ENCODE results near the gene SERPINB3. TPM values are rescaled to one million over a fixed set of nuclear protein-coding genes. Genes with fewer than 3 reads are reported as not detected.
"Not testable (repeated sequence)": the region's sequence is repeated elsewhere in the genome, so short reads cannot be mapped to it uniquely, and the experiment has no call there.

SERPINB3 gene
- total RNA-seq: not detected in 3 replicates
- long read RNA-seq: 0 reads

- not testable (repeated sequence) for H3K27ac Mint-ChIP-seq (ENCODE audit: unreplicated experiment); H3K36me3 Mint-ChIP-seq (ENCODE audit: low read depth); H3K9me3 Mint-ChIP-seq (ENCODE audit: low read depth); H3K4me3 Mint-ChIP-seq (ENCODE audit: unreplicated experiment); H3K4me1 Mint-ChIP-seq (ENCODE audit: low read depth); DNase-seq (ENCODE audit: low spot score)
- peaks cover 11% of the 10 kb centered on the region for H3K27me3 Mint-ChIP-seq (ENCODE audit: low read depth)
Measured at GRCh38 chr18:63661750-63662149, at the start of gene SERPINB3. TSS of gene SERPINB3 (minus strand) at chr18:63661893. CDS start at chr18:63661216, 677 bp downstream.

- H3K4me1 Mint-ChIP-seq (ENCODE audit: low read depth): no peaks in the 10 kb centered on the region
- H3K9me3 Mint-ChIP-seq (ENCODE audit: low read depth): peaks cover 7% of the 10 kb centered on the region
- no peak for TF ChIP-seq CTCF (IDR thresholded peaks at IDR 0.05)
- no peak for DNase-seq (ENCODE audit: low spot score)
- H3K4me3 Mint-ChIP-seq (ENCODE audit: unreplicated experiment): no peak overlapping the region
- H3K36me3 Mint-ChIP-seq (ENCODE audit: low read depth): no peaks in the 10 kb centered on the region
- no peak overlapping the region for H3K27ac Mint-ChIP-seq (ENCODE audit: unreplicated experiment)
- no peaks in the 10 kb centered on the region for H3K27me3 Mint-ChIP-seq (ENCODE audit: low read depth)
Measured at GRCh38 chr18:63708650-63709049, 47.0 kb upstream of the SERPINB3 start.

GRCh38 chr18:63707816-63708215 lies 46.1 kb upstream of the SERPINB3 start:
- no peak for DNase-seq (ENCODE audit: low spot score)
- Mint-ChIP-seq H3K4me1 (ENCODE audit: low read depth) (no peaks in the 10 kb centered on the region), H3K4me3 (ENCODE audit: unreplicated experiment) (no peak overlapping the region), H3K9me3 (ENCODE audit: low read depth) (no peaks in the 10 kb centered on the region), H3K36me3 (ENCODE audit: low read depth) (no peaks in the 10 kb centered on the region), H3K27ac (ENCODE audit: unreplicated experiment) (no peak overlapping the region), H3K27me3 (ENCODE audit: low read depth) (no peaks in the 10 kb centered on the region)
- no peak for TF ChIP-seq CTCF (IDR thresholded peaks at IDR 0.05)

GRCh38 chr18:63705401-63705800 lies 43.7 kb upstream of the SERPINB3 start:
- Mint-ChIP-seq H3K27me3 (ENCODE audit: low read depth) (no peaks in the 10 kb centered on the region), H3K36me3 (ENCODE audit: low read depth) (no peaks in the 10 kb centered on the region), H3K4me3 (ENCODE audit: unreplicated experiment) (no peak overlapping the region), H3K9me3 (ENCODE audit: low read depth) (no peaks in the 10 kb centered on the region), H3K4me1 (ENCODE audit: low read depth) (no peaks in the 10 kb centered on the region), H3K27ac (ENCODE audit: unreplicated experiment) (no peak overlapping the region)
- DNase-seq (ENCODE audit: low spot score): no peak
- no peak for TF ChIP-seq CTCF (IDR thresholded peaks at IDR 0.05)

GRCh38 chr18:63702660-63703059 lies 41.0 kb upstream of the SERPINB3 start, which contains the start of gene SERPINB11:
TSS of gene SERPINB11 (plus strand) at chr18:63702960. CDS start at chr18:63710194, 7,234 bp downstream.
- no peaks in the 10 kb centered on the region for H3K9me3 Mint-ChIP-seq (ENCODE audit: low read depth)
- no peak for DNase-seq (ENCODE audit: low spot score)
- no peaks in the 10 kb centered on the region for H3K4me1 Mint-ChIP-seq (ENCODE audit: low read depth)
- H3K36me3 Mint-ChIP-seq (ENCODE audit: low read depth): no peaks in the 10 kb centered on the region
- no peak within 1 kb of the TSS for H3K27ac Mint-ChIP-seq (ENCODE audit: unreplicated experiment)
- H3K4me3 Mint-ChIP-seq (ENCODE audit: unreplicated experiment): no peak within 1 kb of the TSS
- TF ChIP-seq CTCF (IDR thresholded peaks at IDR 0.05): no peak
- peaks cover 4% of the 10 kb centered on the region for H3K27me3 Mint-ChIP-seq (ENCODE audit: low read depth)

- no peak for TF ChIP-seq CTCF (IDR thresholded peaks at IDR 0.05)
- no peaks in the 10 kb centered on the region for H3K9me3 Mint-ChIP-seq (ENCODE audit: low read depth)
- no peak overlapping the region for H3K4me3 Mint-ChIP-seq (ENCODE audit: unreplicated experiment)
- no peaks in the 10 kb centered on the region for H3K4me1 Mint-ChIP-seq (ENCODE audit: low read depth)
- no peak overlapping the region for H3K27ac Mint-ChIP-seq (ENCODE audit: unreplicated experiment)
- peaks cover 4% of the 10 kb centered on the region for H3K27me3 Mint-ChIP-seq (ENCODE audit: low read depth)
- no peaks in the 10 kb centered on the region for H3K36me3 Mint-ChIP-seq (ENCODE audit: low read depth)
- DNase-seq (ENCODE audit: low spot score): no peak
Measured at GRCh38 chr18:63701952-63702351, 40.3 kb upstream of the SERPINB3 start.
